ENCODE measurements around the gene C5orf46.
"Not testable (repeated sequence)": the region's sequence is repeated elsewhere in the genome, so short reads cannot be mapped to it uniquely, and the experiment has no call there.

C5orf46 gene

DNA sequence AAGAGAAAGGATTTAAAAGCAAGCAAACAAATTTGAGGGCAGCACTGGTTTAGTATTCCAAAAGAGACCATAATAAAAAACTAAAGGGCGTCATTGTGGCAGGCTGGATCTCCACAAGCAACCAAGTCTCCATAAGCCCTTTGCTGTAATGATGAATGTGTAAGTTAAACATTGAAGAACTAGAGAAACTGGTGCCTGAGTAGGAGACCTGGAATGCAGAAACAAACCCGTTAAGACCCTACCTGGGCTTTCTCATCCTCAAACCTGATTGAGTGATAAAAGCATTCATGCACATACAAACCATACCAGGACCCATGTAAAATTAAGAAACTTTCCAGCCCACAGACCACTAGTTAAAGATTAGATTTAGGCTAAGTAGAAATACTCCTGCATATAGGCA lies 29.7 kb downstream of the C5orf46 start:
- H3K9me3 Mint-ChIP-seq = no peaks in the 10 kb centered on the region
- no peaks in the 10 kb centered on the region for H3K4me1 Mint-ChIP-seq
- no peaks in the 10 kb centered on the region for H3K36me3 Mint-ChIP-seq
- no peak overlapping the region for H3K4me3 Mint-ChIP-seq
- no peaks in the 10 kb centered on the region for H3K27me3 Mint-ChIP-seq
- no peak overlapping the region for H3K27ac Mint-ChIP-seq

DNA sequence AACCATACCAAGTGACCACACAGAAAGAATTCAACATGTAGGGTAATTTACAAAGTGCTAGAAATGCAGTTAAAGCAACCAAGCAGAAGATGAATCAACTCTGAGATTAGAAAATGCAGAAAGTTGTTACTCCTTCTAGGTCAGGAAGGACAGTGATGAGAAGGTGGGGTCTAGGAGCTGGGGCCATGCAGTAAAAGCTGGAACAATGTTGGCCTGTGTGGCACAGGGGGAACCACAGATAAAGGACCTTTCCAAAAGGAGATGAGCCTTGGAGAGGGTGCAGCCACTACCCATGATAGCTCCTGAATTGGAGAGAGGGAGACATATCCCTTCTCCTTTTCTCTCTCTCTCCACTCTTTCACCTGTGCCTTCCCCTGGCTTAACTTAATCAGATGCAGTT lies 30.2 kb downstream of the C5orf46 start:
- H3K27ac Mint-ChIP-seq = no peak overlapping the region
- H3K4me1 Mint-ChIP-seq = no peaks in the 10 kb centered on the region
- H3K9me3 Mint-ChIP-seq = no peaks in the 10 kb centered on the region
- no peaks in the 10 kb centered on the region for H3K27me3 Mint-ChIP-seq
- H3K4me3 Mint-ChIP-seq = no peak overlapping the region
- H3K36me3 Mint-ChIP-seq = no peaks in the 10 kb centered on the region

- Mint-ChIP-seq H3K36me3 (no peaks in the 10 kb centered on the region), H3K27me3 (no peaks in the 10 kb centered on the region), H3K4me1 (no peaks in the 10 kb centered on the region), H3K27ac (no peak overlapping the region), H3K9me3 (no peaks in the 10 kb centered on the region), H3K4me3 (no peak overlapping the region)
Measured at GRCh38 chr5:147874910-147875367, 31.4 kb downstream of the C5orf46 start.

DNA sequence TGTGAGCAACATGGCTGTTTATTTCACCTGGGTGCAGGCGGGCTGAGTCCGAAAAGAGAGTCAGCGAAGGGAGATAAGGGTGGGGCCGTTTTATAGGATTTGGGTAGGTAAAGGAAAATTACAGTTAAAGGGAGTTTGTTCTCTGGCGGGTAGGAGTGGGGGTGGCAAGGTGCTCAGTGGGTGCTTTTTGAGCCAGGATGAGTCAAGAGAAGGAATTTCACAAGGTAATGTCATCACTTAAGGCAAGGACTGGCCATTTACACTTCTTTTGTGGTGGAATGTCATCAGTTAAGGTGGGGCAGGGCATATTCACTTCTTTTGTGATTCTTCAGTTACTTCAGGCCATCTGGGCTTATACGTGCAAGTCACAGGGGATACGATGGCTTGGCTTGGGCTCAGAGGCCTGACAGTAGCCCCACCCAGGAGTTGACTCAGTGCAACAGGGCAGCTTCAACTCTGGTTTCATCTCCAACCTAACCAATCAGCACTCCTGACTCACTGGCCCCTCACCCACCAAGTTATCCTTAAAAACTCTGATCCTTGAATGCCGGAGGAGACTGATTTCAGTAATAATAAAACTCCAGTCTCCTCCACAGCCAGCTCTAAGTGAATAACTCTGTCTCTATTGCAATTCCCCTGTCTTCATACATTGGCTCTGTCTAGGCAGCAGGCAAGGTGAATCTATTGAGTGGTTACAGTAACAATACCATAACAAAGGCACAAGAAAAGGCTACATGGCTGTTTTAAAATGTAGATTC lies 32.0 kb downstream of the C5orf46 start:
- H3K4me3 Mint-ChIP-seq, H3K9me3 Mint-ChIP-seq, H3K27ac Mint-ChIP-seq, H3K27me3 Mint-ChIP-seq, H3K4me1 Mint-ChIP-seq, H3K36me3 Mint-ChIP-seq: not testable (repeated sequence)

DNA sequence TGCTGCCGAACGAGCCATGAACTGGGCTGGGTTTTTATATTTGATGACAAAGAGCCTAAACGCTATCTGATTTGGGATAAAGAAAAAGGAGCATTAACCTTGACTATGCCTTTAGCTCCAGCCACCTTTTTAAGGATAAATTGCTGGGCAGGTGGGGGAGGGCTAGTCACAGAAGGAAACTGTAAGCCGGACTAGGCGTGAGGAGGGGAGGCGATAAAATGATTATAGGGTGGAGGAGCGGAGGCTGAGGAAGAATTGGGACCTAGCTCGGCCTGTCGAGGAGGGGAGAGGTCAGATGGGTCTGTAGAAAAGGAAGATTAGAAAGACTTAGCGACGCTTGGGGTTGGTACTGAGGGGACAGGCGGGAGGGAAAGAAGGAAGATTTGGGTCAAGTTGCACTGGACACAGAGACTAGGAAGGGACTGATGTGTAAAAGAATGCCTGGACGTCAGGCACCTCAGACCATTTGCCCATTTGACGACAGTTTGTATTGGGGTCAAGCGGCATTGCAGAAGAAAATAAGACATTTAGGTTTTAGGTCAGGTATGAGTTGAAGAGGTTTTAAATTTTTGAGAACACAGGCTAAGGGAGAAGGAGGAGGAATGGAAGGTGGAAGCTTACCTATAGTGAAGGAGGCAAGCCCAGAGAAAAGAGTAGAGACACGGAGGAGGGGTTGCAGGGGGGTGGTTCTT lies 33.4 kb downstream of the C5orf46 start:
- H3K4me1 Mint-ChIP-seq, H3K36me3 Mint-ChIP-seq, H3K9me3 Mint-ChIP-seq, H3K4me3 Mint-ChIP-seq, H3K27ac Mint-ChIP-seq, H3K27me3 Mint-ChIP-seq: not testable (repeated sequence)

GRCh38 chr5:147871980-147872549 lies 34.3 kb downstream of the C5orf46 start:
- H3K4me3 Mint-ChIP-seq, H3K27me3 Mint-ChIP-seq, H3K4me1 Mint-ChIP-seq, H3K36me3 Mint-ChIP-seq, H3K9me3 Mint-ChIP-seq, H3K27ac Mint-ChIP-seq: not testable (repeated sequence)

GRCh38 chr5:147869892-147870291 lies 36.4 kb downstream of the C5orf46 start:
- H3K4me3 Mint-ChIP-seq, H3K9me3 Mint-ChIP-seq, H3K27ac Mint-ChIP-seq, H3K27me3 Mint-ChIP-seq, H3K4me1 Mint-ChIP-seq, H3K36me3 Mint-ChIP-seq: not testable (repeated sequence)

- Mint-ChIP-seq H3K27ac (no peak overlapping the region), H3K4me3 (no peak overlapping the region), H3K27me3 (no peaks in the 10 kb centered on the region), H3K9me3 (no peaks in the 10 kb centered on the region), H3K36me3 (no peaks in the 10 kb centered on the region), H3K4me1 (no peaks in the 10 kb centered on the region)
Measured at GRCh38 chr5:147869112-147869511, 37.2 kb downstream of the C5orf46 start.

- Mint-ChIP-seq H3K9me3 (no peaks in the 10 kb centered on the region), H3K36me3 (no peaks in the 10 kb centered on the region), H3K27ac (no peak overlapping the region), H3K4me3 (no peak overlapping the region), H3K27me3 (no peaks in the 10 kb centered on the region), H3K4me1 (no peaks in the 10 kb centered on the region)
Measured at GRCh38 chr5:147863454-147864158, 42.7 kb downstream of the C5orf46 start.

DNA sequence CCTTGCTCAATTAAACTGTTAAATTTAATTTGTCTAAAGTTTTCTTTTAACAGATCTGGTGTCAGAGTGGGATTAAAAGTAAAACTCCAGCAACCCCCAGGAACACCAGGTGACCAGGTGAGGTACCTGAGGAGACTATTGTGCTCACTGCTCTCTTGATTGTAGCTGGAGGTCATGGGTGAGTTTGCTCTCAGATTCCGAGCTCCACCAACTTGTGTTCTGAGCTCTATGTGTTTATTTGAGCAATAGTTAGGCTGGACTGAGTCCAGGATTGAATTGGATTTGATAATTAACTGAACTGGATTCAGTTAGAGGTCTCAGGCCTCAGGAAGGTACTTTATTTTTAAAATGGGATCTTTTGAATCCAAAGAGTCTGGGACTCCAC lies 45.7 kb downstream of the C5orf46 start:
- Mint-ChIP-seq H3K27me3 (peaks cover 2% of the 10 kb centered on the region), H3K27ac (no peak overlapping the region), H3K4me3 (no peak overlapping the region), H3K36me3 (no peaks in the 10 kb centered on the region), H3K4me1 (no peaks in the 10 kb centered on the region), H3K9me3 (no peaks in the 10 kb centered on the region)

- Mint-ChIP-seq H3K36me3 (no peaks in the 10 kb centered on the region), H3K27me3 (peaks cover 2% of the 10 kb centered on the region), H3K4me1 (no peaks in the 10 kb centered on the region), H3K4me3 (no peak overlapping the region), H3K9me3 (no peaks in the 10 kb centered on the region), H3K27ac (no peak overlapping the region)
Measured at GRCh38 chr5:147859962-147860640, 46.2 kb downstream of the C5orf46 start.

DNA sequence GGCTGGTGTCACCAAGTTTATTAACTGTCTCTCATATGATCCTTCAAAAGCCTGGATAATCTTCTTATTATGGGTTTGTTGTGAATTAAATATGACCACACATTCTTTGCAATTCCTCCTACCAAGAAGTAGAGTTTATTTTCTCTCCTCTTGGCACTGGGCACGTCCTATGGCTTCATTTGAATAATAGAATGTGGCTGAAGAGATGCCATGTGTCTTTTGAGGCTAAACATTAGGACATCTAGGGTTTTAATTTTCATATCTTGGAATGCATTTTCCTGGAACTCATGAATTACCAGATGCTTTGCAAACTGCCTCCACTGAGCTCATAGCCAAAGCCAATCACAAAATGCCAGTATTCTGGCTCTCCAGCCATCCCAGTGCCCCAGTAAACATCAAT lies 47.8 kb downstream of the C5orf46 start:
- H3K9me3 Mint-ChIP-seq = no peaks in the 10 kb centered on the region
- no peaks in the 10 kb centered on the region for H3K36me3 Mint-ChIP-seq
- no peak overlapping the region for H3K4me3 Mint-ChIP-seq
- H3K27me3 Mint-ChIP-seq = peaks cover 6% of the 10 kb centered on the region
- no peaks in the 10 kb centered on the region for H3K4me1 Mint-ChIP-seq
- H3K27ac Mint-ChIP-seq = no peak overlapping the region

GRCh38 chr5:147857302-147858129 lies 48.8 kb downstream of the C5orf46 start:
- H3K9me3 Mint-ChIP-seq = no peaks in the 10 kb centered on the region
- H3K4me1 Mint-ChIP-seq = no peaks in the 10 kb centered on the region
- H3K27ac Mint-ChIP-seq = no peak overlapping the region

GRCh38 chr5:147856801-147857200 lies 49.5 kb downstream of the C5orf46 start:
- Mint-ChIP-seq H3K27ac (no peak overlapping the region), H3K36me3 (no peaks in the 10 kb centered on the region), H3K4me1 (no peaks in the 10 kb centered on the region), H3K9me3 (no peaks in the 10 kb centered on the region), H3K27me3 (peaks cover 9% of the 10 kb centered on the region), H3K4me3 (no peak overlapping the region)

More at GRCh38 chr5:147857302-147858129, 48.8 kb downstream of the C5orf46 start:
- H3K27me3 Mint-ChIP-seq = peaks cover 9% of the 10 kb centered on the region
- H3K36me3 Mint-ChIP-seq = no peaks in the 10 kb centered on the region
- no peak overlapping the region for H3K4me3 Mint-ChIP-seq

DNA sequence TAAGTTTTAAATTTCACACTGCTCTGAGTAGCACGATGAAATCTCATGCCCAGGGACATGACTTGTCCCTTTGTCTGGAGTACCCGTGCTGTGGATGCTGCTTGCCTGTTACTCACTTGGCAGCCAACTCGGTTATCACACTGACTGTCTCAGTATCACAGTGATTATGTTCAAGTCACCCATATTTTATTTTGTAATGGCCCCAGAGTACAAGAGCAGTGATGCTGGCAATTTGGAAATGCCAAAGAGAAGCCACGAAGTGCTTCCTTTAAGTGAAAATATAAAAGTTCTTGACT lies 50.6 kb downstream of the C5orf46 start:
- Mint-ChIP-seq H3K9me3 (no peaks in the 10 kb centered on the region), H3K4me3 (no peak overlapping the region), H3K4me1 (no peaks in the 10 kb centered on the region), H3K27ac (no peak overlapping the region), H3K27me3 (peaks cover 9% of the 10 kb centered on the region), H3K36me3 (no peaks in the 10 kb centered on the region)
